GM21717 (cell line): ENCODE data around the gene AQP2.

Experiments
- ATAC-seq: cut with Tn5 transposase; IDR thresholded peaks from one replicate; pipeline ENCODE4 v1.9.1; 2021; ENCODE audit warnings: mild to moderate bottlenecking, moderate library complexity; ENCODE audit not compliant: unreplicated experiment

Gene AQP2

DNA sequence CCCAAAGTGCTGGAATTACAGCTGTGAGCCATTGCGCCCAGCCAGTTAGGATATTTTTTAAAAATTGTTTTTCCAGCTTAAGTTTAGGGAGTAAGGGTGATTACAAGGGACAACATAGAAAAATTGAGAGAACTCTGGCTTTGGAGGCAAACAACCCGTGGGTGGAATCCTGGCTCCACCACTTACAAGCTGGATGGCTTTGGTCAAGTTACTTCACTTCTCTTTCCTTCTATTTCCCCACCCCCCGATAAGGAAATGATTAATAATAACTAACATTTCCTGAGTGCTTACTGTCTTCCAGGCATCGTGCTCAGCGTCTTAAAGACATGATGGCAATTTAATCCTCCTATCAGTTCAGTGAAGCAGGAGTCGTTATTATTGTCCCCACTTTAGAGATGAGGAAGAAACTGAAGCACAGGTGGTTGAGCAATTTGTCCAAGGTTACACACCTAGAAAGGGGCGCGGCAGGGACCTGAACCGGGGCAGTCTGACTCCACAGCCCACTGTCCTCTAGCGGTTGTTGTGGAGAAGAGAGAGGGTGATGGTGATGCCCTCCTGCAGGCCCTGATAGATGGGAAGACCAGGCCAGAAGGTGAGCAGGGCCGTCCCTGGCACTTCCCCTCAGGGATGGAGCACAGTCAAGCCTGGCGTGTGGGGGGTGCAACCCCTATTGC lies 30.2 kb upstream of the AQP2 start:
- no peak for ATAC-seq

DNA sequence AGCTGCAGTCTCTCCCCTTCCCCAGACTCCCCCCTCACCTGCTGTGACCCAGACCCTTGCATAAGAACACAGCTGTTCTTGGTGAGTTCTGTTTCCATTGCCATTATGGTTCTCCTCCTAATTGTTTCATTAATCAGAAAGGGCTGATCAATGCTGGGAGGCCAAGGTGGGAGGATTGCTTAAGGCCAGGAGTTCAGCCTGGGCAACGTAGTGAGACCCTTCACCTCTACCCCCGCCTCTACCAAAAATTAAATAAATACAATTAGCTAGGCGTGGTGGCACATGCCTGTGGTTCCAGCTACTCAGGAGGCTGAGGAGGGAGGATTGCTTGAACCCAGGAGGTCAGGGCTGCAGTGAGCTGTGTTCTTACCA lies 29.6 kb upstream of the AQP2 start:
- no peak for ATAC-seq

DNA sequence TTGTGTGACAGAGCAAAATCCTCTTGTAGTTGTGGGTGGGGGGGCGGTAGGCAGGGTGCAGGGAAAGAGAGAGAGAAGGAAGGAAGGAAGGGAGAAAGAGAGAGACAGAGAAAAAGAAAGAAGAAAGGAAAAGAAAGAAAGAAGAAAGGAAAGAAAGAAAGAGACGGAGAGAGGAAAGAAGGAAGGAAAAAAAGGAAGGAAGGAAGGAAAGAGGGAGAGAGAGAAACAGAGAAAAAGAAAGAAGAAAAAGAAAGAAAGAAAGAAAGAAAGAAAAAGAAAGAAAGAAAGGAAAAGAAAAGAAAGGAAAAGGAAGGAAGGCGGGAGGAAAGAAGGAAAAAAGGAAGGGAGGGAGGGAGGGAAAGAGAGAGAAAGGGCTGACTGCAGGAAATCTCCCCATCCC lies 29.2 kb upstream of the AQP2 start:
- no peak for ATAC-seq

DNA sequence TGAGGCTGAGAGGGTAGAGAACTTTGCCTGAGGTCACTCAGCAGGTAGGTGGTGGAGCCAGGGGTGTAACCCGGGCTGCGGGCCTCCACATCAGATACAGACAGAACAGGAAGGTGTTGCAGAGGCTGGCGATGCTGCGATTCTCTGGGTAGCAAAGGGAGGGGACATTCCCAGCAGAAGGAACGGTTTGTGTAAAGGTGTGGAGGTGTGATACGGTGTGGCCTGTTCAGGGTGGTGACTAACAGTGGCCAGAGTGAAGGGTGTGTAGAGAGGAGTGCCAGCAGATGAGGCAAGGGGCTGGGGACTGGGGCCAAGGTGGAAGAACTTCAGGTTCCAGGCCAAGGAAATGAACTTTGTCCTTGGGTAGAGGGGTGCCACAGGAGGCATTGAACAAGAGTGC lies 28.6 kb upstream of the AQP2 start:
- no peak for ATAC-seq

DNA sequence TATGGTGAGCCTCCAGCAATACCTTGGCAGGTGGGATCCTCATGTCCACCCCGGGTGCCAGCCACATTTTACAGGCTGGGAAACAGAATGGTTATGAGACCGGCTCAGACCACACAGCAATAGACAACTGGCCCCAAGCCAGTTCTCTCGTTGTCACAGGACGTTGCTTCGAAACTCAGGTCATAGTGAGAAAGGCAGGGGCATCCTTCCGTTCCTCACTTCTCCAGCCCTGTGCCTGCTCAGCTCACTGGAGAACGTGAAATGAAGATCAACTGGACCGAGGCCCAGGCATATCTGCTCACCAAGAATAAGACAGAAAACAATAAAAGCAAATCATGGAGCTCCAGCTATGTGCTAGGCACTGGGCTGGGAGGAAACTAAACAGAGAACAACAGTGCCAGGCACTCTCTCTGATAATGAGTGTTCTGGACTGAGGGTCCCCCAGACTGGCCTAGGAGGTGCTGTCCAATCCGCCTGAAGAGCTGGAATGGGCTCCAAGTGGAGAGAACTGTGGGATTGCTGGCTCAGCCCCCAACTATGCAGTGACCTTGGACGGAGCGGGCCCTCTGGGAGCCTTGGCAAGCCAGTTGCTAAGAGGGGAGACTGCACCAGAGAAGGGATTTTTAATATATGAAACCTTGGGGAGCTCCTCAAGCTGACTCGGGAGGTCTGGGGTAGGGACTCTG lies 28.0 kb upstream of the AQP2 start:
- no peak for ATAC-seq

DNA sequence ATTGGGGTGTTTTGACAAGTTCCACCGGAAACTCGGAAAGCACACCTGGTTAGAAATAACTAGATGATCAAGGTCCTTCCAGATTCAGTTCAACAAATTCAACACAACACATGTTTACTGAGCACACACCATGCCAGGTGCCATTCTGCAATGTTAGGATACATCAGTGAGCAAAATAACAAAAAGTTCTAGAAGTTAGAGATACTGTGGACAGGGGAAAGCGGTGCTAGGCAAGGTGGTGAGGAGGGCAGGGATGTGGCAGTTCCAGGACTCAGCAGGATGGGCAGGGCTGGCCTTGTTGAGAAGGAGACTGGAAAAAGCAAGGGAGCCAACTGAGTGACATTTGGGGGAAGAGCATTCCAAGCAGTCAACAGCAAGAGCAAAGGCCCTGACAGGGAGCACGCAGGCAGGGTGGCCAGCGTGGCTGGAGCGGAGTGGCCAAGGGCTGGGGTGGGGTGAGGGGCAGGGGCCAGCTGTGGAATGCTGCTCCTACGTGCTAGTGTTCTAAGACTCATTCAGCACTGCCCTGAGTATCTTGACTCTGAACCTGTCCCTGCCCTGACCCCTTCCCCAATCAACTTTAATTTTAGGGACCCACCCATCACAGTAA lies 27.4 kb upstream of the AQP2 start:
- no peak for ATAC-seq

DNA sequence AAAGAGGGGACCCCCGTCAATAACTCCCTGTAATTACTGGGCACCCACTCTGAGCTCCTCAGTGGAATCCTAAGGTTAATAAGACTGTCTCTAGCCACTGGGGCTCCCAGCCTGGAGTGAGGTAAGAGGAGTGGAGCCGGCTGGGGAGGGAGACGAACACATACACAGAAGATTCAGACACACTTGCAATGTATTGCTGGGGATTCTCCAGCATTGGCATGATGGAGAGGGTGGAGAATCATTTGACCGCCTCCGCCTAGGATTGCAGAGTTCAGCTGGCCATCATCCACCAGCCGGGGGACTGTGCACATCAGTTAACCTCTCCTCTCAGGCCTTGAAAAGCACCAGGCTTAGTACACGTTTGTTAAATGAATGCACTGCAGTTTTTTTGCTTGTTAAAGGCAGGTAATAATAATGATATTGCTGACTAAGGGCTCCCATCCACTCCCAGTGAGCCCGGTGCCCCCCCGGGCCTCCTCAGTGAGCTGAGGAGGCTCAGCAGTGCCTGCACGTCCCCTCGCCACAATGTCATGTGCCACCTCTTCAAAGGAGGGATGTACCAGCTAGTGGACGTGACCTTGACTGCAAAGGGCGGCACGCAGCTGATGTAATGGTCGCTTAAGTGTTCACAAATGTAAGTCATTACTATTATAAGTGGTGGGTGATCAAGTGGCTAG lies 26.5 kb upstream of the AQP2 start:
- no peak for ATAC-seq

DNA sequence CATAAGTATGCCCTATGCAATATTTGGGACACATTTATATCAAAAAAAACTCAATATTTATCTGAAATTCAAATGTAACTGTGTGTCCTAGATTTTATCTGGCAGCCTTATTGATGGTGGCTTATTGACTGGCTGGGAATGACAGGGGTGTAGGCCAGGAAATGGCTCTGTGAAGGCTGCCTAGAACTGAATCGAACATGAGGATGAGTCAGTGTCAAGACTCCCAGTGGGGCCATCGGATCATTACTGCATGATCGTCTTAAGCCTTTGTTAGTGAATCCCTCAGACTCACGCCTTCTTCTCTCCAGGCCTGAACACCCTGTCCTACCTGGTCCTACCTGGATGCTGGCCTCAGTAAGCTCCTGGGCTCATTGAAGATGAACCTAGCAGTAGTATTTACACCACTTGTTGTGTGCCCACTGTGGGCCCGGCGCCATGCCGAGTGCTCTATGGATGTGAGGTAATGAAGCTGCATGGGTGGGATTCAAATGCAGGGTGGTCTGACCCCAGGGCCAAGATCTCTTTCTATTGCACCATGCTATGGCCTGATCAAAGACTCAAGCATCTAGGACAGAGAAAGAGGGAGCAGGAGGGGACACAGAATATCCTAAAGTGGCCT lies 25.8 kb upstream of the AQP2 start:
- ATAC-seq: no peak

DNA sequence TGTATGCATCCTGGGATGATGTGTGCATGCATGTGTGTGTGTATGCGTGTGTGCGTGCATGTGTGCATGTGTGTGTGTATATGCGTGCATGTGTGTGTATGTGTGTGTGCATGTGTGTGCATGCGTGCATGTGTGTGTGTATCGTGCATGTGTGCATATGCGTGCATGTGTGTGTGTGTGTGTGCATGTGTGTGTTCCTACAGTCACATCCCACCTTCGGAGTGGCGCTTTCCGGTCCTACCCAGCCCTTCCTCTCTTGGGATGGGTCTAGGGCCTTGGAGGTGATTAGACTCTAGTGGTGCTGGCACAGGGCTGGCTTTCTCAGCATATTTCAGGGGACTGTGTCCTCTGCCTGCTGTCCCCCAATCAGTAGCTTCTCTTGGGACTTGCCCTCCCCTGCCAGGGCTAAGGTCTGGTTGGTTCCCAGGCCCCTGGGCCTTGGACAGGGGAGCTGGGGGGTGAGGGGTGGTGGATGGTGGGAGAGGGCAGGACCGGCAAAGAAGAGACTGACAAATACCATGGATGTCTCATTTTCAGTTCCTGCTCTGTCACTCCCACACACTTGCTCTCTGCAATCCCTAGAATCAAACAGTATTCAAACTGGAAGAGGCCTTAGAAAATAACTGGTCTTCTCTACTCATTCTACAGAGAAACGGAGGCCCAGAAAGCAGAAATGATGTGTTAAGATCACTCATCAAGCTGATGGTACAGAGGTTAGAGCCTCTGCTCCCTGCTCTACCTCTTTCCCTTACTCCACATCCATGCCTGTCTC lies 24.9 kb upstream of the AQP2 start:
- no peak for ATAC-seq

DNA sequence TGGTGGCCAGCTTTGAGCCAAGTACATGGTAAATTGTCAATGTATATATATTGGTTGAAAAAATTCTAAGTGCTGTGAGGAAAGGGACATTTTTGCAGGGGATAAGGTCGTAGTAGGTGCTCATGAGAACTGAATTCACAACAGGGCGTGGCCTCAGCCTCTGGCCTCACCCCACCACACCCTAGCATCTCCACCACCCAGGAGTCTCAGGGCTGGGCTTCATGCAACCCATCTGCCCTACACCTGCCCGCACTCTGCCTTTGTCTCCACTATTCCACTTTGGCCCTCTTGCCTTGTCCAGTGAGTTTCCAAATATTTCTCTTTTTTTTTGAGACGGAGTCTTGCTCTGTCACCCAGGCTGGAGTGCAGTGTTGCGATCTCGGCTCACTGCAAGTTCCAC lies 22.1 kb upstream of the AQP2 start:
- ATAC-seq: no peak

DNA sequence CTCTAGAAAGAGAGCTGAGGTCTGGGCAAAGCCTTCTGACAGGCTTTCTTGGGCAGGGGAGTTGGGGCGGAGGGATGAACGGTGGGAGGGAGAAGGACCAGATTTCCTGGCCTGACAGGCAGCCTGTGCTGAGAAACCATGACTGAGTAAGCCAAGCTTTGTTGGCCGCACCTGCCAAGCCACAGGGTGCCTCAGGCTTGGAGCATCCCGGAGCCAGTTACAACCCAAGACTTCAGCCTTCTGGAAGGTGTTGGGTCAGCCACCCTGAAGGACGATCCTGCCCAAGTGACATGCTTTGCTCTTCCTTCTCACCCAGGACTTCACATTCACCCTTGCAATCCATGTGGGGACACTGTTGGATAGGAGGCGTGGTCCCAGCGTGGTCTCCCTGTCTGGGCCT lies 21.0 kb upstream of the AQP2 start:
- ATAC-seq: no peak

DNA sequence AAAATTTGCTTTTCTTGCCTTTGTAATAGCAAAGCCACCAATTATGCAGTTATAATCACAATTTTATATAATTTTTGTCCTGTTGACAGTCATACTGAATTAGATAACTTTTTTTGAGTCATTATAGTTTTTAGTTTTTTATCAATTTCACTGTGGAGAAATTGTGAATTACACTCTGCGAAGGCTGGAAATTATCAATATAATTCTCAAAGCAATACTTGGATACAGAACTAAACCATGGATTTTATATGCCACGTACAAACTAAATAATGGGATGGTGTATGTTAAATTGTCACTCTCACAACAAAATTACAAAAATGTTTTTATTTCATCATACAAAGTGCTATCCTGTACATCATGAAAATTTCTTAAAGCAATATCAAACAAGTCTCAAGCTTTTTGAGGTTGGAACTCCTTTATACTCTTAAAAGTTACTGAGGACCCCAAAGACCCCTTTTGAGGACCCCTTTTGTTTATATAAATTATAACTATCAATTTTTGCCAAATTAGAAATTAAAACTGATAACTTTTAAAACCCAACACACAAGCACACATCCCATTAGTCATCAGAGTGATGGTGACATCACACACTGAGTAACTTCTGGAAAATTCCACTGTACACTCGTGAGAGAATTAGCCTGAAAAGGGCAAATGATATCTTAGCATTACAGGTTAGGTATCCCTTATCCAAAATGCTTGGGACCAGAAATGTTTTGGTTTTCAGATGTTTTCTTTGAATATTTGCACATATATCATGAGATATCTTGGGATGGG lies 19.8 kb upstream of the AQP2 start:
- ATAC-seq: no peak

DNA sequence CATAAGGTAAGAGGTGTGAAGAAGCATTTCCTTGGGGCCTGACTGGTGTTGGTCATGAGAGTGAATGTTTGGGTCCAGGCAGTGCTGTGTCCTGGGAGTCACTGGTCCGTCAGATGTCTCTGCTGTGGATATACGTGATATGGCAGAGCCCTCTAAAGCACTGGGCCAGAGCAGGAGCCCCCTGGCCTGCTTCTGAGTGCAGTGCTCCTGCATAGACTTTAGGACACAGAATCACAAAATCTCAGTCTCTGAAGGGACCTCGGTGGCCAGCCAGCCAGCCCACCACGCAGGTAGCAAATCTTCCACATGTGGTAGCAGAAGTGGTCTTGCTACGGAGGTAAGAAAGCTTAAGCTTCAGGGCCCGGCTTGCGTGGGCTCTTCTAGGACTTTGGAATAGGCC lies 18.5 kb upstream of the AQP2 start:
- no peak for ATAC-seq

DNA sequence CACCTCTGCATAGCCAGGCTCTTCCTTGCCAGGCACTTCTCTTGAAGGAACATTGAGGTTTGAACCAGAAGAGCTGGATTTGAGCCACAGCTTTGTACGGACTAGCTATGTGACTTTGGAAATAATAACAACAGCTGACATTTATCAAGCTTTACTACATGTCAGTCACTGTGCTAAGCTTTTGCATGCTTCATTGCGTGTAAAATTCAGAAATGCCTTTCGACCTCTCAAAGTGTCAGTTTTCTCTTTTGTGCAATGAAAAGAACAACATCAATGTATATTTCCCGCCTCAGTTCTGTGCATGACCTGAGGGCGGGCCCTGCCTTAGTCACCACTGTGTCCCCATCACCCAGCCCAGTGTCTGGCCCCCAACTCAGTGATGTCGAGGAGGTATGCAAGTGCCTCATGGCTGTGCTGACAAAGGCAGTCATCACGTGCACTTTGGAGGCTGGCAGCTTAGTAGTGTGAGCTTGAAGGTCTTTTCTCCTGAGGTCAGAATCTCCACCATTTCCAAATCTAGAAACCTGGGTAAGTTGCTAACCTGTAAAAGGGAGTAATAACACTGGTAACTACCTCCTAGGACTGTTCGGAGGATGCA lies 17.9 kb upstream of the AQP2 start:
- ATAC-seq: no peak

DNA sequence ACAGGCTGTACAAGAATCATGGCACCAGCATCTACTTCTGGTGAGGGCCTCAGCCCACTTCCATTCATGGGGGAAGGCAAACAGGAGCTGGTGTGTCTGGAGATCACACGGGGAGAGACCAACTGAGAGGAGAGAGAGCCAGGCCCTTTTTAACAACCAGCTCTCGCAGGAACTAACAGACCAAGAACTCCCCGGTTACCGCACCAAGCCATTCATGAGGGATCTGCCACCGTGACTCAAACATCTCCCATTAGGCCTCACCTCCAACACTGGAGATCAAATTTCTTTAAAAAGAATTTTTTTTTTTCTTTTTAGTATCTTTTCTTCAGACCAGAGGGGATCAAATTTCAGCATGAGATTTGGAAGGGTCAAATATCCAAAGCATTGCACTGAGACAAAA lies 16.7 kb upstream of the AQP2 start:
- no peak for ATAC-seq

DNA sequence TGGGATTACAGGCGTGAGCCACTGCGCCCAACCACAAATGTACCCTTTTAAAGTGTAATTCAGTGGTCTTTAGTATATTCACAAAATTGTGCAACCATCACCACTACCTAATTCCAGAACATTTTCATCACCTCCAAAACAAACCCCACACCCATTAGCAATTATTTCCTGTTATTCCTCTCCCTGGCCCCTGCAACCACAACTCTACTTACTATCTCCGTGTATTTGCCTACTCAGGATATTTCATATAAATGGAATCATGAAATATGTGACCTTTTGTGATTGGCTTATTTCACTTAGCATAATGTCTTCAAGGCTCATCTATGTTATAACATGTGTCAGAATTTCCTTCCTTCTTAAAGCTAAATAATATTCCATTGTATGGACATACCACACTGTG lies 16.0 kb upstream of the AQP2 start:
- ATAC-seq: no peak

DNA sequence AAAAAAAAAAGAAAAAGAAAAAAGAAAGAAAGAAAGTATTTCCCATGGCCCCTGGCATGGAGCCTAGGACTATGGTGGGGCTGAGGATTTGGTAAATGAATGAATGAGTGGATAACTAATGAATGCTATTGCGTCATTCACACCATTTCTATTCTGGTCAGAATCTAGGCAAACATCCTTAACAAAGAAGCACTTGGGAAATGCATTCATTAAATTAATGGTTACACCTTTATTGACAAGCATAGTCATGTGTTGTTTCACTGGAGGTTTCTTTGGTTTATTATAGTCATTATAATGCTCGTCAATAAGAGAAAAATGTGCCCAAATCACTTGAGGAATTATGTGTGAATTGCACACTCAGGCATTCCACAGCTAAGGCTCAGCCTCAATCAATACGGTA lies 13.6 kb upstream of the AQP2 start:
- ATAC-seq: no peak

DNA sequence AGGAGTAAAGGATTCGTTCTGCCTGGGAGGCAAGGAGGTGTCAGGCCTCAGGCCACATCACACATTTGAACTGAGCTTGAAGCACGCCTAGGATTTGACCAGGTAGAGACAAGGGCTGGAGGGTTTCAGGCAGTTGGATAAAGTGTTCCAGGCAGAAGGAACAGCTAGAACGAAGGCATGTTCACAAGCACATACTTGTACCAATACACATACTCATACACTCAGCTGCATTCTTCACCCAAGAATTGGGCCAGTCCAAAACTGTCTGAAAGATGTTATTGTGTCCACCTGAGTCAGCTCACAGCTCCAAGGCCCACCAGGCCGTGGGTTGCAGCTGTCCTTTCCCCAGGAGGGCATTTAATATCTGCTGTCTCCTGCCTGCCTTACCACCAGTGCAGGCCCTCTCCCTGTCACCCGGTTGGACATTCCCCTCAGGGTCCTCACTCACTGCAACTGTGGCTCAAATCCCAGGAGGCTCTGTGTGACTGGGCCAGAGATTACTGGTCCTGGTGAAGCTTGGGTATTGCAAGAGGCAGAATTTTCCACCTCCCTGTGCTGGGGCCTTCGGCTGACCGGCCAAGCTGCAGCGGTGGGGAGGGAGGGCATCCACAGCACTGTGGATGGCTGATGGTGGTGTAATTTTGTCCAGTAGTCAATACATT lies 12.8 kb upstream of the AQP2 start:
- no peak for ATAC-seq

DNA sequence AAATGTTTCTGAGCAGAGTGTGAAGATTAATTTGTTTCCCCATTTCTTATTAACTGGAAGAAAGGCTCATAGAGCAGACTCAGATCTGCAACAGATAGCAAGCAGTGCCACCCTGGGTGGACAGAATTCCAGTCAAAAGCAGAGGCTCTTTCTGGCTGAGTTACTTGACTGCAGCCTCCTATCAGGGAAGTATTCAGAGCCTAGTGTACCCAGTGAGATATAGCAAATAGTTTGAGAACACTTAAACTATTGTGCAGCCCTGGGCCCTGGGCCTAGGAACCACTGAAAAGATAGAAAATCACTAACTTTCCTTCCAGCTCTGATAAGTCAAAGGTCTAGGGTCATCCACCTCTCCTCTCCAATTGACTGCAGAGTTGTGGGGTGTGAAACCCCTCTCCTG lies 11.2 kb upstream of the AQP2 start:
- no peak for ATAC-seq
